H1 (cell line): ENCODE results near the gene SHROOM2.

Source experiments
- BRCA1 ChIP-seq: IDR thresholded peaks from 2 replicates; pipeline ENCODE4 v1.6.1; 2012; ENCODE audit warnings: low read depth, low read length, improper control_type of control experiment
- CEBPB ChIP-seq: IDR thresholded peaks from 2 replicates; pipeline ENCODE4 v1.6.1; 2012; ENCODE audit warnings: low read depth, low read length
- CTCF ChIP-seq, 3 experiments: IDR thresholded peaks; 1 replicate in 2 of 3; 2 replicates in 1 of 3; pipeline versions ENCODE4 v1.5.1 to v1.6.1; 2011; ENCODE audit warnings: low read length in 3 of 3, mild to moderate bottlenecking in 3 of 3, inconsistent platforms in 2 of 3, low read depth in 1 of 3, moderate library complexity in 1 of 3; ENCODE audit not compliant: insufficient read depth in 1 of 3; ENCODE audit errors: control extremely low read depth in 1 of 3
- EP300 ChIP-seq, 2 experiments: IDR thresholded peaks; 1 replicate in 1 of 2; 2 replicates in 1 of 2; pipeline ENCODE4 v1.6.1; 2011 to 2012; ENCODE audit warnings: low read depth in 2 of 2, low read length in 2 of 2, mild to moderate bottlenecking in 2 of 2, borderline replicate concordance in 1 of 2, inconsistent platforms in 1 of 2, moderate library complexity in 1 of 2
- EZH2 ChIP-seq: fragments of 200-600 bp; sonication (generic); IDR thresholded peaks from 2 replicates; pipeline ENCODE4 v1.7.1; 2012; ENCODE audit warnings: low read depth, mild to moderate bottlenecking, moderate library complexity, low read length, inconsistent platforms; ENCODE audit not compliant: severe bottlenecking
- FOSL1 ChIP-seq: IDR thresholded peaks from 2 replicates; pipeline ENCODE4 v1.6.1; 2011; ENCODE audit warnings: mild to moderate bottlenecking, low read depth, low read length, moderate library complexity; ENCODE audit not compliant: insufficient read depth
- MAX ChIP-seq: IDR thresholded peaks from 2 replicates; pipeline ENCODE4 v1.6.1; 2012; ENCODE audit warnings: inconsistent platforms
- SRF ChIP-seq: IDR thresholded peaks from 2 replicates; pipeline ENCODE4 v1.6.1; 2011; ENCODE audit warnings: mild to moderate bottlenecking, low read depth, low read length, moderate library complexity
- USF2 ChIP-seq: IDR thresholded peaks from 2 replicates; pipeline ENCODE4 v1.6.1; 2011; ENCODE audit warnings: low read length, improper control_type of control experiment

- no peak for TF ChIP-seq EZH2
- no peak for TF ChIP-seq BRCA1
- no peak for TF ChIP-seq EP300 (IDR thresholded peaks at IDR 0.05; ENCODE audit: borderline replicate concordance in 1 of 2, low read depth in 2 of 2, low read length in 2 of 2)
- no peak for TF ChIP-seq MAX
- no peak for TF ChIP-seq USF2
- TF ChIP-seq FOSL1: no peak
- no peak for TF ChIP-seq CEBPB
- TF ChIP-seq SRF: no peak
- no peak for TF ChIP-seq CTCF (IDR thresholded peaks at IDR 0.05; ENCODE audit: control extremely low read depth in 1 of 3, insufficient read depth in 1 of 3, low read depth in 1 of 3, low read length in 3 of 3)
Measured at GRCh38 chrX:9888953-9889470, 102.8 kb downstream of the SHROOM2 start.
